Testis (tissue), 3 donors: ENCODE data around the gene FBP1. TPM values are rescaled to one million over a fixed set of nuclear protein-coding genes. Genes with fewer than 3 reads are reported as not detected.

Source experiments
- DNase-seq: peaks from one replicate; pipeline ENCODE4 v3.0.0-alpha.2; 2019
- H3K27ac ChIP-seq, 2 donors: fragments of 200-600 bp; sonication (generic); one replicate each; pipeline ENCODE4 v1.5.1; 2019
- H3K27me3 ChIP-seq: fragments of 200-600 bp; sonication (generic); one replicate; pipeline ENCODE4 v1.5.1; 2019
- H3K36me3 ChIP-seq: fragments of 200-600 bp; sonication (generic); one replicate; pipeline ENCODE4 v1.5.1; 2017; ENCODE audit warnings: low read depth; ENCODE audit errors: missing control alignments
- H3K4me1 ChIP-seq: fragments of 200-600 bp; sonication (generic); one replicate; pipeline ENCODE4 v1.5.1; 2019
- H3K4me3 ChIP-seq, 2 donors: fragments of 200-600 bp; sonication (generic); one replicate each; pipeline ENCODE4 v1.5.1; 2017 to 2019
- H3K9me3 ChIP-seq: fragments of 200-600 bp; sonication (generic); one replicate; pipeline ENCODE4 v1.5.1; 2017
- POLR2A ChIP-seq: fragments of 450-650 bp; IDR thresholded peaks from one replicate; pipeline ENCODE4 v1.6.1; 2017; ENCODE audit warnings: antibody characterized with exemption, mild to moderate bottlenecking, moderate library complexity
- WGBS, 2 donors: methylation state at CpG; one replicate each; pipeline ENCODE4 v1.1.5; 2018; 5-methylcytosine and 5-hydroxymethylcytosine counted together
- intact Hi-C: fragments of 100-400 bp; cut with DNase I; formaldehyde crosslinking; loops from one replicate; pipeline ENCODE4 v1.15.1; 2023; ENCODE audit warnings: low total_unique reads
- polyA plus RNA-seq: library from polyadenylated mRNA; stranded (reverse); fragments of 350-450 nt; fragmentation: Illumina TruSeq; extraction: RNeasy Lipid Tissue Mini Kit (QIAGEN cat#74804); gene quantifications from one replicate; pipeline ENCODE4 v1.2.3, GENCODE V29; 2014; ENCODE audit warnings: low read depth, low replicate concordance; ENCODE audit not compliant: insufficient read depth
- total RNA-seq, 2 donors: library from RNA; depleted of rRNA; stranded (reverse); fragments of >200 nt; gene quantifications; one replicate each; pipeline ENCODE4 v1.2.3, GENCODE V29; 2016
- TF ChIP-seq, protein P1 (sequence below), 3 experiments: fragments of 450-650 bp in 2 of 3; fragments of 200-600 bp in 1 of 3; sonication (generic) in 1 of 3; IDR thresholded peaks; one replicate each; pipeline ENCODE4 v1.5.1; 2016 to 2019; ENCODE audit warnings: antibody characterized with exemption in 3 of 3, mild to moderate bottlenecking in 2 of 3, moderate library complexity in 1 of 3

The FBP1 gene
- total and polyA plus RNA-seq, 3 donors from 2014 or later, result 3.8 to 16.2 (median 4.1) TPM

DNA sequence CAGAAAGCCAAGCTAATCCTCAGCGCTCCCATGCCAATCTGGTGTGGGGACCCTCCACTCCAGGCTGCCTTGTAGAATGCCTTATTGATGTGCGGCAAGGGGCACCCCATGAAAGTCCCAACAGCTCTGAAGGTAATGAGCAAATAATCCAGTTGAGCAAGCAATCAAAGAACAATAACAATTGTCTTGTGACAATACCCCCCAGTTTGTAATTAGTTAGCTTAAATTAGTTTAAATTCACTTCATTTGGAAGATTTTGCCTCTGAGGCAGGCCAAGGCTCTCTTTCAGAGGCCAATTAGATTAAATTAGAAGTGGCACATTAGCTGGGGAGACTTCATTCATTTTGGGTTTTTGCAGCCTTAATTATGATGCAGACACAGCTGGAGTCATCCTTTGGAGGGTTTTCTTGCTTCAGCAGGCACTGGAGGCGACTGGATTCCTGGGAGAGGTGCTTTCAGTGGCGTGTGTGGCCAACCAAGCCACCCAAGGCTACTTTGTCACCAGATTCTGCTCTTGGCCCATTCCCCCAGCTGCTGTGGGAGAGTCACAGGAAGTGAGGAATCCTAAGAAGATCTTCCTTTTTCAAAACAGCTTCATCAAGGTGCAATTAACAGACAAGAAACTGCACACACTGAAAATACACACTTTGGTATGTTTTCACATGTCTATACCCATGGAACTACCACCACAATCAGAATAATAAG lies 17.9 kb upstream of the FBP1 start:
- Histone ChIP-seq H3K27ac (no peak overlapping the region), H3K4me1 (no peaks in the 10 kb centered on the region), H3K9me3 (no peaks in the 10 kb centered on the region), H3K4me3 (no peak overlapping the region), H3K36me3 (no peaks in the 10 kb centered on the region), H3K27me3 (no peaks in the 10 kb centered on the region)
- TF ChIP-seq, protein P1, sequence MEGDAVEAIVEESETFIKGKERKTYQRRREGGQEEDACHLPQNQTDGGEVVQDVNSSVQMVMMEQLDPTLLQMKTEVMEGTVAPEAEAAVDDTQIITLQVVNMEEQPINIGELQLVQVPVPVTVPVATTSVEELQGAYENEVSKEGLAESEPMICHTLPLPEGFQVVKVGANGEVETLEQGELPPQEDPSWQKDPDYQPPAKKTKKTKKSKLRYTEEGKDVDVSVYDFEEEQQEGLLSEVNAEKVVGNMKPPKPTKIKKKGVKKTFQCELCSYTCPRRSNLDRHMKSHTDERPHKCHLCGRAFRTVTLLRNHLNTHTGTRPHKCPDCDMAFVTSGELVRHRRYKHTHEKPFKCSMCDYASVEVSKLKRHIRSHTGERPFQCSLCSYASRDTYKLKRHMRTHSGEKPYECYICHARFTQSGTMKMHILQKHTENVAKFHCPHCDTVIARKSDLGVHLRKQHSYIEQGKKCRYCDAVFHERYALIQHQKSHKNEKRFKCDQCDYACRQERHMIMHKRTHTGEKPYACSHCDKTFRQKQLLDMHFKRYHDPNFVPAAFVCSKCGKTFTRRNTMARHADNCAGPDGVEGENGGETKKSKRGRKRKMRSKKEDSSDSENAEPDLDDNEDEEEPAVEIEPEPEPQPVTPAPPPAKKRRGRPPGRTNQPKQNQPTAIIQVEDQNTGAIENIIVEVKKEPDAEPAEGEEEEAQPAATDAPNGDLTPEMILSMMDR (IDR thresholded peaks at IDR 0.05), result no peak
- no peak for TF ChIP-seq POLR2A
- intact Hi-C loops, result no loop called here
- WGBS, 2 donors, result 85 to 92% methylated on average over 4 of the region's 4 CpGs
- no peak for DNase-seq

DNA sequence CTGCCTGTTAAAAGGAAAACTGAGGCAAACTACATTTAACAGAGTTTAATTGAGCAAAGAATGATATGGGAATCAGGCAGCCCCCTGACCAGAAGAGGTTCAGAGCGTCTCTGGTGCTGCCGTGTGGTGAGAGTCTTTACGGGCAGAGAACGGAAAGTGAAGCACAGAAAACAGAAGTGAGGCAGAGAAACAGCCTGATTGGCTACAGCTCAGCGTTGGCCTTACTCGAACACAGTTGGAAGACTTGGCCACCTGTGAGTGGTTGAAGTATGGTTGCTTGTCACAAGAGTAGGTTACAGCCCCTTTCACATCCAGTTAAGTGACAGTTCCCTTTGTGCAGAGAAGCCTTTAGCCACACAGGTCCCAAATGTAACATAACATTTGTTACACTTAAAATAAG lies 16.9 kb upstream of the FBP1 start:
- H3K4me1 ChIP-seq, result no peaks in the 10 kb centered on the region
- intact Hi-C loops, result no loop called here
- H3K4me3 ChIP-seq, result no peak overlapping the region
- WGBS, 2 donors, result 23 to 37% methylated on average over 6 of the region's 6 CpGs
- H3K36me3 ChIP-seq, result no peaks in the 10 kb centered on the region
- H3K9me3 ChIP-seq, result no peaks in the 10 kb centered on the region
- peak; percentile 38 for DNase-seq
- H3K27ac ChIP-seq, result no peak overlapping the region
- no peaks in the 10 kb centered on the region for H3K27me3 ChIP-seq
- TF ChIP-seq POLR2A, result no peak
- TF ChIP-seq, protein P1 (IDR thresholded peaks at IDR 0.05), result no peak

DNA sequence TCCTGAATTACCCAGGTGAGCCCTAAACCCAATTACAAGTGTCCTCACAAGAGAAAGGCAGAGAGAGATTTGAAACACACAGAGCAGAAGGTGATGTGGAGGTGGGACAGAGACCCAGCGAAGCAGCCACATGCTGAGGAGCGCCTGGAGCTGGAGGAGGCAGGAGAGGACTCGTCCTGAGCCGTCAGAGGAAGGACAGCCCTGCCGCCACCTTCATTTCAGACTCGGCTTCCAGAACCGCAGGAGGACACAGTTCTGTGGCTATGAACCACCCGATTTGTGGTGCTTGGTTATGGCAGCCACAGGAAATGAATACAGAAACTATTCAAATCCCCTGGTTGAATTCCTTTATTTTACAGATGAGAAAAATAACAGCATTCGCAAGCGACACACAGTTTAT lies 16.4 kb upstream of the FBP1 start:
- H3K27me3 ChIP-seq, result no peaks in the 10 kb centered on the region
- 67 to 70% methylated on average over 10 of the region's 10 CpGs for WGBS, 2 donors
- no peak overlapping the region for H3K4me3 ChIP-seq
- TF ChIP-seq, protein P1 (IDR thresholded peaks at IDR 0.05), result no peak
- TF ChIP-seq POLR2A, result no peak
- no peaks in the 10 kb centered on the region for H3K9me3 ChIP-seq
- H3K27ac ChIP-seq, result no peak overlapping the region
- H3K36me3 ChIP-seq, result no peaks in the 10 kb centered on the region
- no peak for DNase-seq
- H3K4me1 ChIP-seq, result no peaks in the 10 kb centered on the region
- intact Hi-C loops, result no loop called here

DNA sequence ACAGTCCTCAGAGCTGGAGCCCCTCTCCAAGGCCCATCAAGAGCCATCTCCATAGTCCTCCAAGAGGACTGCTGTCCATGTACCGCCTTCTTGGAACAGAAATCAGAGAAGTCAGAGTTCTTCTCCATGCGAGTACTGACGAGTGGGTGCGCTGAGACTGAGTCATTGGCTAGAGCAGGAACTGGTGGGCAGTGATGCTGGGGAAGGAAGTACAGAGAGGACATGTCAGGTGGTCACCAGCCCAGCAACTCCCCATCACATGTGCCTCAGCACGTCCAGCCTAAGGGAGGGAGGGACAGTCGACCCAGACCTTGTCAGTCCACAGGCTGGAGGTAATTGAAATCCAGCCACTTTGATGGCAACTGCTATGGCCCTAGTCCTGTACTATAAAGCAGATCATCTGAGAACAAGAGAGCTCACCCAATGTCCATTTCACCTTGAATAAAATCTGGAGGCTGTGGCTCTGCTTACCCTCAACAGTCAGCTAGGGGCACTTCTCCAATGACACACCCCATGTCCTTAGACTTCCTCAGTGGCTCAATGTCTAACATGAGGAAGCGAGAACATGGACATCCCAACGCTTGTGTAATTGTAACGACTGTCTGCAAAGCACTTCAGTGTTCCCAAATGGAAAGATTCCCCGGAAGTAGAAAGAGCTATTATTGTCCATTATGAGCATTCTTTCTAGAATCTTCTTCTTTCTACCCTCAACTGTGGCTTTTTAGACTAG lies 15.0 kb upstream of the FBP1 start:
- Histone ChIP-seq H3K27ac (no peak overlapping the region), H3K4me3 (no peak overlapping the region), H3K9me3 (no peaks in the 10 kb centered on the region), H3K4me1 (no peaks in the 10 kb centered on the region), H3K27me3 (no peaks in the 10 kb centered on the region), H3K36me3 (no peaks in the 10 kb centered on the region)
- intact Hi-C loops, result no loop called here
- WGBS, 2 donors, result 79 to 88% methylated on average over 6 to 10 of the region's 10 CpGs
- TF ChIP-seq, protein P1 (IDR thresholded peaks at IDR 0.05), result no peak
- TF ChIP-seq POLR2A, result no peak
- no peak for DNase-seq
